ENCODE results near the gene VPS51. TPM values are rescaled to one million over a fixed set of nuclear protein-coding genes. Genes with fewer than 3 reads are reported as not detected.

VPS51 gene
- polyA plus RNA-seq, 1 donor (not counting 4 experiments of a cell fraction or from before 2014, with no cell fraction given): 43.1 TPM

DNA sequence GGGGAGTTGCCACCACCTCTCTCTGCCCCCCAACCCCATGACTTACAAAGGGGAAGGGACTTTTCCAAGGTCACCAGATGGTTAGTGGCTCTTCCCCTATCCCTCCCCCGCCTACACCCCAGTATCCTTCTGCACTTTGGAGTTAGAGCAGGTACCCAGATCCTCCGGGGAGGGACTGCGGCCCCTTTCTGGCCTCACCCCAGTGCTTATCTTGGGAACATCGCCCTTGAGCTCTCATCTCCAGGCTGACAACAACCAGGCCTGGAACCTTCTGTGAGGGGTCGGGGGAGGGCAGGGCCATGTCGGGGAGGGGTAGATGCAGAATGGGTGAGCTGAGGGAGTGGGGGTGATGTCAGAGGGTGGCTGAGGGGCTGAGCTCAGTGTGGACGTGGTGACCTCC is 30.2 kb upstream of the VPS51 start:
- Histone ChIP-seq H3K4me1 (ENCODE audit: control insufficient read depth, extremely low read depth, insufficient read depth, low read length) (no peaks in the 10 kb centered on the region), H2AFZ (ENCODE audit: control insufficient read depth, low read length) (no peak overlapping the region), H3K9me1 (ENCODE audit: control insufficient read depth, extremely low read depth, insufficient read depth, low read length) (no peaks in the 10 kb centered on the region), H3K27ac (ENCODE audit: control insufficient read depth, insufficient read depth, low read length) (no peak overlapping the region), H3K4me3 (ENCODE audit: control insufficient read depth in 2 of 3, extremely low read depth in 1 of 3, insufficient read depth in 2 of 3, low read depth in 1 of 3, low read length in 3 of 3) (no peak overlapping the region), H3K4me2 (ENCODE audit: control insufficient read depth, extremely low read depth, insufficient read depth, low read depth, low read length) (no peak overlapping the region), H3K36me3 (ENCODE audit: control insufficient read depth in 2 of 2, extremely low read depth in 1 of 2, insufficient read depth in 2 of 2, low read length in 2 of 2) (no peaks in the 10 kb centered on the region), H3K9ac (ENCODE audit: control insufficient read depth, extremely low read depth, insufficient read depth, low read length) (no peak overlapping the region), H3K9me3 (ENCODE audit: control insufficient read depth, low read depth, low read length) (no peaks in the 10 kb centered on the region), H4K20me1 (ENCODE audit: control insufficient read depth, extremely low read depth, insufficient read depth, low read length) (no peaks in the 10 kb centered on the region), H3K79me2 (ENCODE audit: control insufficient read depth, insufficient read depth, low read length) (no peaks in the 10 kb centered on the region), H3K27me3 (ENCODE audit: control insufficient read depth, extremely low read depth, insufficient read depth, low read length) (no peaks in the 10 kb centered on the region)
- FAIRE-seq: no peak
- dilution Hi-C loops (cut with MboI; ENCODE audit: extremely low pct_ligation_motif_present, low sequenced_read_pairs): no loop called here
- no peak for TF ChIP-seq EZH2 (IDR thresholded peaks at IDR 0.05; ENCODE audit: low read length)
- TF ChIP-seq, protein P1, sequence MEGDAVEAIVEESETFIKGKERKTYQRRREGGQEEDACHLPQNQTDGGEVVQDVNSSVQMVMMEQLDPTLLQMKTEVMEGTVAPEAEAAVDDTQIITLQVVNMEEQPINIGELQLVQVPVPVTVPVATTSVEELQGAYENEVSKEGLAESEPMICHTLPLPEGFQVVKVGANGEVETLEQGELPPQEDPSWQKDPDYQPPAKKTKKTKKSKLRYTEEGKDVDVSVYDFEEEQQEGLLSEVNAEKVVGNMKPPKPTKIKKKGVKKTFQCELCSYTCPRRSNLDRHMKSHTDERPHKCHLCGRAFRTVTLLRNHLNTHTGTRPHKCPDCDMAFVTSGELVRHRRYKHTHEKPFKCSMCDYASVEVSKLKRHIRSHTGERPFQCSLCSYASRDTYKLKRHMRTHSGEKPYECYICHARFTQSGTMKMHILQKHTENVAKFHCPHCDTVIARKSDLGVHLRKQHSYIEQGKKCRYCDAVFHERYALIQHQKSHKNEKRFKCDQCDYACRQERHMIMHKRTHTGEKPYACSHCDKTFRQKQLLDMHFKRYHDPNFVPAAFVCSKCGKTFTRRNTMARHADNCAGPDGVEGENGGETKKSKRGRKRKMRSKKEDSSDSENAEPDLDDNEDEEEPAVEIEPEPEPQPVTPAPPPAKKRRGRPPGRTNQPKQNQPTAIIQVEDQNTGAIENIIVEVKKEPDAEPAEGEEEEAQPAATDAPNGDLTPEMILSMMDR (optimal IDR thresholded peaks at IDR 0.05 in 1 of 3, IDR thresholded peaks at IDR 0.05 in 1 of 3, conservative IDR thresholded peaks at IDR 0.05 in 1 of 3; ENCODE audit: extremely low read depth in 1 of 3, insufficient read depth in 2 of 3, low read length in 3 of 3): no peak
- DNase-seq (ENCODE audit: low read depth, low spot score): no peak

DNA sequence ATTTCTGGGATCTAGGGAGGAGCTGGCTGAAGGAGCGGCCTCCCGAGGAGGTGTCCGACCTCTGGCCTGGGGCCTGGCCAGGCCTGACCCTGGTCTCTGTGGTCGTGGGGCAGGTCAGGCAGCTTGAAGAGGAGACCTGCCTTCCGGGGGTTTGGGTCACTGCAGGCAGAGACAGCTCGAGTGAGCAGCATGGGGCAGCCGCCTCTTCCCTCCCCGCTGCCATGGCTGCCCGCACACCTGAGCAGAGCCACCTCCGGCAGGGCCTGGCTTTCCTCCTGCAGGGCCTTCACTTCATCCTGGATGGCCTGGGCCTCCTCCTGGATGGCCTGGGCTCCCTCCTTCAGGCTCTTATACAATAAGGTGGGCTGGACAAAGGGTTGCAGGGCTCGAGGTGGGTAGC is 29.7 kb upstream of the VPS51 start:
- no peaks in the 10 kb centered on the region for H3K27me3 ChIP-seq (ENCODE audit: control insufficient read depth, extremely low read depth, insufficient read depth, low read length)
- no peaks in the 10 kb centered on the region for H3K9me1 ChIP-seq (ENCODE audit: control insufficient read depth, extremely low read depth, insufficient read depth, low read length)
- no peak overlapping the region for H2AFZ ChIP-seq (ENCODE audit: control insufficient read depth, low read length)
- H3K4me1 ChIP-seq (ENCODE audit: control insufficient read depth, extremely low read depth, insufficient read depth, low read length): no peaks in the 10 kb centered on the region
- H3K9me3 ChIP-seq (ENCODE audit: control insufficient read depth, low read depth, low read length): no peaks in the 10 kb centered on the region
- H3K4me3 ChIP-seq (ENCODE audit: control insufficient read depth in 2 of 3, extremely low read depth in 1 of 3, insufficient read depth in 2 of 3, low read depth in 1 of 3, low read length in 3 of 3): no peak overlapping the region
- H3K4me2 ChIP-seq (ENCODE audit: control insufficient read depth, extremely low read depth, insufficient read depth, low read depth, low read length): no peak overlapping the region
- no peaks in the 10 kb centered on the region for H3K79me2 ChIP-seq (ENCODE audit: control insufficient read depth, insufficient read depth, low read length)
- no peak for FAIRE-seq
- no peaks in the 10 kb centered on the region for H4K20me1 ChIP-seq (ENCODE audit: control insufficient read depth, extremely low read depth, insufficient read depth, low read length)
- H3K27ac ChIP-seq (ENCODE audit: control insufficient read depth, insufficient read depth, low read length): no peak overlapping the region
- DNase-seq (ENCODE audit: low read depth, low spot score): no peak
- TF ChIP-seq, protein P1 (optimal IDR thresholded peaks at IDR 0.05 in 1 of 3, IDR thresholded peaks at IDR 0.05 in 1 of 3, conservative IDR thresholded peaks at IDR 0.05 in 1 of 3; ENCODE audit: extremely low read depth in 1 of 3, insufficient read depth in 2 of 3, low read length in 3 of 3): no peak
- TF ChIP-seq EZH2 (IDR thresholded peaks at IDR 0.05; ENCODE audit: low read length): no peak
- dilution Hi-C loops (cut with MboI; ENCODE audit: extremely low pct_ligation_motif_present, low sequenced_read_pairs): no loop called here
- H3K9ac ChIP-seq (ENCODE audit: control insufficient read depth, extremely low read depth, insufficient read depth, low read length): no peak overlapping the region
- H3K36me3 ChIP-seq (ENCODE audit: control insufficient read depth in 2 of 2, extremely low read depth in 1 of 2, insufficient read depth in 2 of 2, low read length in 2 of 2): no peaks in the 10 kb centered on the region
